ENCODE results near the gene LSP1. TPM values are rescaled to one million over a fixed set of nuclear protein-coding genes. Genes with fewer than 3 reads are reported as not detected.

Gene LSP1
- total and polyA plus RNA-seq, 2 donors from 2014 or later: 8.4 to 26.1 TPM

GRCh38 chr11:1909524-1909923, 56.6 kb downstream of the LSP1 start:
- H3K36me3 ChIP-seq (ENCODE audit: control insufficient read depth in 2 of 3, insufficient read depth in 3 of 3, low read length in 3 of 3): no peaks in the 10 kb centered on the region
- DNase-seq (no peak), FAIRE-seq (no peak)
- no peaks in the 10 kb centered on the region for H3K4me1 ChIP-seq (ENCODE audit: control insufficient read depth in 2 of 3, insufficient read depth in 2 of 3, low read depth in 1 of 3, low read length in 3 of 3)
- H3K9ac ChIP-seq (ENCODE audit: low read length in 3 of 3): no peak overlapping the region
- no peak for TF ChIP-seq CTCF (IDR thresholded peaks at IDR 0.05; ENCODE audit: borderline replicate concordance, extremely low read depth, insufficient read depth)
- no peaks in the 10 kb centered on the region for H3K27me3 ChIP-seq (ENCODE audit: control insufficient read depth, insufficient read depth, low read length)
- intact Hi-C loops (cut with DNase I): no loop called here
- no peak overlapping the region for H3K27ac ChIP-seq (ENCODE audit: low read depth in 2 of 2, low read length in 2 of 2)
- no peak overlapping the region for H3K4me3 ChIP-seq (ENCODE audit: low read length in 3 of 3)
- no peaks in the 10 kb centered on the region for H3K9me3 ChIP-seq (ENCODE audit: control insufficient read depth in 2 of 3, insufficient read depth in 1 of 3, low read length in 3 of 3)

GRCh38 chr11:1912289-1912878, 59.5 kb downstream of the LSP1 start:
- no peaks in the 10 kb centered on the region for H3K4me1 ChIP-seq (ENCODE audit: control insufficient read depth in 2 of 3, insufficient read depth in 2 of 3, low read depth in 1 of 3, low read length in 3 of 3)
- intact Hi-C loops (cut with DNase I): no loop called here
- no peak for TF ChIP-seq CTCF (IDR thresholded peaks at IDR 0.05; ENCODE audit: borderline replicate concordance, extremely low read depth, insufficient read depth)
- no peak overlapping the region for H3K9ac ChIP-seq (ENCODE audit: low read length in 3 of 3)
- H3K4me3 ChIP-seq (ENCODE audit: low read length in 3 of 3): no peak overlapping the region
- no peaks in the 10 kb centered on the region for H3K27me3 ChIP-seq (ENCODE audit: control insufficient read depth, insufficient read depth, low read length)
- FAIRE-seq (no peak), DNase-seq (no peak)
- H3K9me3 ChIP-seq (ENCODE audit: control insufficient read depth in 2 of 3, insufficient read depth in 1 of 3, low read length in 3 of 3): no peaks in the 10 kb centered on the region
- H3K36me3 ChIP-seq (ENCODE audit: control insufficient read depth in 2 of 3, insufficient read depth in 3 of 3, low read length in 3 of 3): no peaks in the 10 kb centered on the region
- H3K27ac ChIP-seq (ENCODE audit: low read depth in 2 of 2, low read length in 2 of 2): no peak overlapping the region

GRCh38 chr11:1913271-1914060, 60.6 kb downstream of the LSP1 start:
- TF ChIP-seq CTCF (IDR thresholded peaks at IDR 0.05; ENCODE audit: borderline replicate concordance, extremely low read depth, insufficient read depth): no peak
- no peaks in the 10 kb centered on the region for H3K36me3 ChIP-seq (ENCODE audit: control insufficient read depth in 2 of 3, insufficient read depth in 3 of 3, low read length in 3 of 3)
- intact Hi-C loops (cut with DNase I): no loop called here
- H3K27ac ChIP-seq (ENCODE audit: low read depth in 2 of 2, low read length in 2 of 2): no peak overlapping the region
- H3K27me3 ChIP-seq (ENCODE audit: control insufficient read depth, insufficient read depth, low read length): no peaks in the 10 kb centered on the region
- no peak for DNase-seq
- H3K9ac ChIP-seq (ENCODE audit: low read length in 3 of 3): no peak overlapping the region
- no peaks in the 10 kb centered on the region for H3K4me1 ChIP-seq (ENCODE audit: control insufficient read depth in 2 of 3, insufficient read depth in 2 of 3, low read depth in 1 of 3, low read length in 3 of 3)
- no peak for FAIRE-seq
- H3K4me3 ChIP-seq (ENCODE audit: low read length in 3 of 3): no peak overlapping the region
- H3K9me3 ChIP-seq (ENCODE audit: control insufficient read depth in 2 of 3, insufficient read depth in 1 of 3, low read length in 3 of 3): no peaks in the 10 kb centered on the region
